Stimulated activated CD4-positive, alpha-beta T cell treated with anti-CD3 and anti-CD28 coated beads, Interleukin-2, amount 100 ng/mL, for 4 hours (primary cell): Measurements from ENCODE around the gene ENDOU.

ENCODE experiments used
- DNase-seq: peaks from one replicate; pipeline ENCODE4 v3.0.0-alpha.2; 2020; ENCODE audit warnings: low read depth

ENDOU gene

DNA sequence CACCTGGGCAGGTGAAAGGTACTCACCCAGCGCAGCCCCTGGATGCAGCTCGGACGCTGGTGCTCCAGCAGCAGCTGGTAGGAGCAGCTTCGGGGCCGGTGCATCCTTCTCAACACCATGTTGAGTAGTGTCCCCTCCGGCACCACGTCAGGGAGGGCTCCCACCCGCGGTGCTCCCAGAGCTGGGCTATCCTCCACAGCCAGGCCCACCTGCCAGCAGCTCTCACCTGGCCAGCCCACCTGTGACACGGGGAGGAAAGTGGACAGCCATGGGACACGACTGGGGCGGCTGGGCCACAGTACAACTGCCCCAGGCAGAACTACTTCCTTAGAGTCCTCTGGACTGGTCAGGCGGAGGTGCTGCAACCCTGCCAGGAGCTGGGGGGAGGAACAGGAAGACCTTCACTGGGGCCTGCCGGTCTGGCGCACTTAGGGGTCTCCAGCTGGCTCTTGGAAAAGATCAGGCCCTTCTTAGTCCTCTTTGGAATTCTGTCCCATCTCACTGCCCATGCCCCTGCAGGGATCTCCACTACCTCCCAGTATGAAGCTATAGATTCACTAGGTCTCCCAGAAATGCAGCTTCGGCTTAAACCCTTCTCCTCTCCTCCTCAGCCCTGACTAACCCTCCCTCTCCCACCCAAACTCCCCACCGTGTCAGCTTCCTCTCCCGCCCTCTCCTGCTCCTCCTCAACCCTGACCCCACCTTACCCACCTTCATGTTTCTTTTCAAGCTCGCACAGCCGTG is 32.7 kb upstream of the ENDOU start:
- DNase-seq = no peak

- DNase-seq = no peak
Observed at GRCh38 chr12:47757364-47757839, 32.1 kb upstream of the ENDOU start.

- DNase-seq = no peak
Observed at GRCh38 chr12:47755655-47756562, 30.6 kb upstream of the ENDOU start.

- no peak for DNase-seq
Observed at GRCh38 chr12:47754881-47755280, 29.6 kb upstream of the ENDOU start.

- DNase-seq = no peak
Observed at GRCh38 chr12:47754126-47754525, 28.8 kb upstream of the ENDOU start.

- DNase-seq = no peak
Observed at GRCh38 chr12:47753021-47754001, 28.0 kb upstream of the ENDOU start.

DNA sequence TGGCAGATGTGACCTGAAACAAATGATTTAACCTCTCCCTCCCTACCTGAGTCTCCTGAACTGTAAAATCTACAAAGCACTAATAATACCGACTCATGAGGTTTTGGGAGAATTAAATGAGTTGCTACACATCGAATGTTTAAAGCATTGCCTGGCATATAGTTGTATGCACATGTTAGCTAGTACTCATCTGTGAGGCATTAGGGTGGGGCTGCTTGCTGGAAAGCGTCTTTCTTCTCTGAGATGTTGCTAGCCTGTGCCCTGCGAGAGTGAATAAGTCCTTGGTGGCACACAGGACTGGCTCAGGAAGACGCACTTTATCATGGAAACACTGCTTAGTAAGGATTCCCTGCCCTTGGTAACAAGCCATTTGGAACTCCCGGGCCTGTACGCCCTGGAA is 27.3 kb upstream of the ENDOU start:
- DNase-seq = no peak

DNA sequence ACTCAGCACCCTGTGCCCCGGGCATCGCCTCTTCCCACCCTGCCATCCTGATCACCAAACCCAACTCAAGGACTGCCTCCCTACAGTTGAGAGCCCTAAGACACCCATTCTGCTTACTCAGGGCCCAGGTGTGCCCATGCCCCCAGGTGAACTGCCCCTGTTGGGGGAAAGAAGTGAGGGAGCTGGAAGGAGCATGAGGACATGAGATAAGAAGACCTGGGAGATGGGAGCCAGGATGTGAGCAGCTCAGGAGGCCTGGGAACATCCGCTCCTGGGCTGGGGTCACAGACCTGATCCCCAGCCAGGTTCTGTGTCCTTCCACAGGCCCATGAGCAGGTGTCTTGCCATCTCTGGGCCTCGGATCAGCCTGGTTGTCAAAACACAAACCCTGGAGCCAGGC is 26.8 kb upstream of the ENDOU start:
- DNase-seq = no peak

DNA sequence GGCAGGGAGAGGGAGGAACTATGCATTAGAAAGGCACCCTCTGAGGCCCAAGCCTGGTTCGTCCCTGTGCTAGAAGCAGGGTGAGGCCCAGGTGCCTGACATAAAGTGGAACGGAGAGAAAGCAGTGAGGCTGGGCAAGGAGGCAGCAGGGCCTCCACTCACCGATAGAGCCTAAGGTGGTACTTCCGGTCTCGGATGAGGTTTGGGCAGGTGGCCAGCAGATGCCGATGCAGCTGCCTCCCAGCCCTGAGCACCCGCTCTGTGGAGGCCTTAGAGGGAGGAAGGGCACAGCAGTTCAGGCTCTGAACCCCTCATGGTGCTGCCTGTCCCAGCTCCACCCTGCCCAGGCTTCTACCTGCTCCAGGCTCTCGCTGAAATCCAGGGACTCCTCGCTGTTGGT is 26.3 kb upstream of the ENDOU start:
- DNase-seq = no peak

DNA sequence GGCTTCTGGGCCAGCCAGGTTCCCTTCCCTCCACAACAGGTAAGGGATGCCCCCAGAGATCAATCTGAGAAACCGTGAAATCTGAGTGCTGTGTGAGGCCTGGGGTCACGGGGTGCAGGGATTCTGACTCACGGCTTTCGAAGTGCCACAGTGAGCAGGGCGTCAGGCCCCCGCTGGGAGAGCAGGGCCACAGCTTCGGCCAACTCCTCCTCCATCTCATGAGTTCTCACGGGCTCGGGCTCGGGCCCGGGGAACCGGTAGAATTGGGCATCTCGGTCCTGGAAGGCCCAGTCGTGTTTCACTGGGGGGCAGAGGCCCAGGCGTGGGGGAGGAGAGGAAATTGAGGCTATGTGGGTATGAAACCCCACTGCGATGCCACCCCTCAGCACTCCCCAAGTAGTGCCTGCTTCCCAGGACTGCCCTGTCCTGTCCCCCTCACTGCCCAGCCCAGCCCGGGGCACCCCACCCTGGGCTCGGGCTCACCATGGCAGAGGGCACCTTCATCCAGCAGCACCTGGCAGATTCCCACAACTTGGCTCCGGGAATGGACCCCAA is 25.7 kb upstream of the ENDOU start:
- no peak for DNase-seq

DNA sequence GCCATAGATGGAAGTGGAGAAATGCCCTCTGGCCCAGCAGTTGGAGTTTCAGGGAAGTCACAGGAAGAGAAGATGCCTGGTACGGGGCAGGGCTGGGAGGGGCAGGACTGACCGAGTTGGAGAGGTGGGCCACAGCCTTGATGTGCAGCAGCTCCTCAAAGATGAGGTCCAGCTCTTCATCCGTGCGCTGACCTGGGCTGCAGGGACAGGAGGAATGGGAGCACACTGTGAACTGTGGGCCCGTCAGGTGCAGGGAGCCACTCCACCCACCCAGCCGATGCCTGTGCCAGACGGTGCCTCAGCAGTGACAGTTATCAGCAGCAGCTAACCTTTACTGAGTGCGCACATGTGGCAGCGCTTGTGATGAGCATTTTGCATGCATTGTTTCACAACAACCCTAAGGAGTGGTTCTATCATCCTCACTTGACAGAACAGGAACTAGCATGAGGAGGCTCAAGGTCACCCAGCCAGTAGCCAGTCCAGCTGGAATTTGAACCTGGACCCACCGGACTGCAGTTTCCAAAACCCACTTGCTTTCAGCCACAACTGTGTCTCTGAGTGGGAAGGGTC is 25.0 kb upstream of the ENDOU start:
- DNase-seq = no peak

- DNase-seq = no peak
Observed at GRCh38 chr12:47748899-47749298, 23.6 kb upstream of the ENDOU start.

GRCh38 chr12:47748507-47748828 is 23.2 kb upstream of the ENDOU start:
- no peak for DNase-seq

GRCh38 chr12:47747596-47748506 is 22.6 kb upstream of the ENDOU start:
- no peak for DNase-seq

GRCh38 chr12:47747126-47747525 is 21.8 kb upstream of the ENDOU start:
- DNase-seq = no peak

DNA sequence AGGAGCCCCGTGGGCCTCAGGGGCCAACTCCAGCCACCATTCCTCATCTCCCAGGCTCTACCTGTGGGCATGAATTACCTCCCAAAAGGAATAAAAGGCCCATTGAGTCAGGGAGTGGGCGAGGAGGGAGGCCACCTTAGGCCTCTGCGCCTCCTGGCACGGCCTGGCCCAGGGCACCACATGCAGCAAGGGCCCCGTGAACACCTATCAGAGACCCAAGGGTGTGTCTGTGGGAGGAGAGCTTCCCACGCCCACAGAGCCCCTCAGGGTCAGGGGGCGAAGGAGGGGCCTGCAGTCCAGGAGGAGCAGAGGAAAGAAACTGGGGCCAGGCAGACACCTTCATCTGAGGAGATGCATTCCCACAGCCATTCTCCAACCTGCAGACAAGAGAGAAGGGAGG is 21.2 kb upstream of the ENDOU start:
- DNase-seq = no peak

DNA sequence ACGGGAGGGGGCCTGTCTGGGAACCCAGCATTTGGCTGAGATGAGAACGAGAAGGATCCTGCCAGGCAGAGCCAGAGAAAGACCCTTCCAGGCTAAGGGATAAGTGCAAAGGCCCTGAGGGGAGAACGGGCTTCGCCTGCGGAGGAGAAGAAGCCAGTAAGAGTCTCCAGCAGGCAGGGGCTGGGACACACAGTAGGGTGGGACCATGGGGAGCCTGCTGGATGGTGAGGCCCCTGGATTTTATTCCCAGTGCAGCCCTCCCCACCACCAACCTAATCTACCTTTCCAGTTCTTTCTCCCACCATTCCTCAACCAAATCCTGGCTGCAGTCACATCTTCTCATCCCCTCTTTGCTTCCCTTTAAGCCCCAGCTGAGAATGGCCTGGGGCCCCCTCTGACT is 20.8 kb upstream of the ENDOU start:
- no peak for DNase-seq

DNA sequence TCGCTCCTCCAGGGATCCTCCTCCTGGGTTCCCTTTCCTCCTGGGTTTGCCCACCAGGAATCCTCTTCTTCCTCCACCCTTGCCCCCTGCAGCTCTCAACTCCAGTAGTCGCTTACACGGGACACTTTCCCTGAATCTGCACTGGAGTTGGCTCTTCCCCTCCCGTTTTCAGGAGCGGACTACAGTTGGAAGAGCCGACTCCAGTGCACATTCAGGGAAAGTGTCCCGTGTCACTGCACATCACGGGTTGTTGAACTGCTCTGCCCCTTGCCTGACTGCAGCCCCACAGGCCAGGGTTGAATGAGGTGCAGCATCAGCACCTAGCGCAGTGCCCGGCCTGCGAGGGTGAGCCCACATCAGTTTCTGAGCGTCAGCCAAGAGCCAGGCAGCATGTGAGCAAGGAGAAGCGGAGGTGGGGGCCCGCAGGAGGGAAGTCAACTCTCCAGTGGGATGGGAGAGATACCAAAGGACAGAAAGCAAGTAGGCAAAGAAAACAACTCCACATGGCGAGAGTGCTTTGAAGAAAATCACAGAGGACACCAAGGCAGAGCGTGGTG is 20.3 kb upstream of the ENDOU start:
- no peak for DNase-seq

GRCh38 chr12:47744778-47745436 is 19.6 kb upstream of the ENDOU start:
- DNase-seq = no peak
